NCI-H128 (cell line): ENCODE results near the gene GTPBP8.
"Not testable (repeated sequence)": the region's sequence is repeated elsewhere in the genome, so short reads cannot be mapped to it uniquely, and the experiment has no call there.

ENCODE experiments used
- DNase-seq: peaks from one replicate; lab custom pipeline; 2025; ENCODE audit not compliant: unreplicated experiment; lab: John Stamatoyannopoulos, UW

Gene GTPBP8

GRCh38 chr3:112995800-112996199 is 5.0 kb downstream of the GTPBP8 start:
- no peak for DNase-seq

GRCh38 chr3:113000691-113001090 is 9.9 kb downstream of the GTPBP8 start:
- DNase-seq = no peak

- no peak for DNase-seq
Measured at GRCh38 chr3:113002037-113002436, 11.3 kb downstream of the GTPBP8 start.

GRCh38 chr3:113002679-113003078 is 11.9 kb downstream of the GTPBP8 start:
- DNase-seq = no peak

- DNase-seq = no peak
Measured at GRCh38 chr3:113005611-113006010, 14.8 kb downstream of the GTPBP8 start.

- no peak for DNase-seq
Measured at GRCh38 chr3:113006359-113007056, 15.7 kb downstream of the GTPBP8 start.

- DNase-seq = no peak
Measured at GRCh38 chr3:113008117-113008516, 17.3 kb downstream of the GTPBP8 start.

- no peak for DNase-seq
Measured at GRCh38 chr3:113013593-113013992, 22.8 kb downstream of the GTPBP8 start.

GRCh38 chr3:113018536-113019181 is 27.9 kb downstream of the GTPBP8 start:
- no peak for DNase-seq

- DNase-seq = peak; percentile 91
Measured at GRCh38 chr3:113019182-113020137, 28.7 kb downstream of the GTPBP8 start.

GRCh38 chr3:113021471-113021870 is 30.7 kb downstream of the GTPBP8 start:
- no peak for DNase-seq

- DNase-seq = no peak
Measured at GRCh38 chr3:113034011-113034410, 43.2 kb downstream of the GTPBP8 start.

- DNase-seq = peak; percentile 36
Measured at GRCh38 chr3:113035387-113035982, 44.7 kb downstream of the GTPBP8 start.

- DNase-seq = no peak
Measured at GRCh38 chr3:113038328-113038727, 47.5 kb downstream of the GTPBP8 start.

GRCh38 chr3:113039546-113039945 is 48.8 kb downstream of the GTPBP8 start:
- DNase-seq = no peak

GRCh38 chr3:113040231-113040630 is 49.4 kb downstream of the GTPBP8 start:
- no peak for DNase-seq

- no peak for DNase-seq
Measured at GRCh38 chr3:113043686-113044085, 52.9 kb downstream of the GTPBP8 start.

- not testable (repeated sequence) for DNase-seq
Measured at GRCh38 chr3:113046186-113046965, 55.6 kb downstream of the GTPBP8 start.

GRCh38 chr3:113051302-113051711 is 60.5 kb downstream of the GTPBP8 start:
- DNase-seq = peak; percentile 71
